ENCODE results near the gene NAPSA. TPM values are rescaled to one million over a fixed set of nuclear protein-coding genes. Genes with fewer than 3 reads are reported as not detected.

Gene NAPSA
- total and polyA plus RNA-seq, 9 of the 15 experiments (the other 6 are each of a cell fraction or from before 2014, with no cell fraction given) = 0.25 to 1.9 (median 0.69) TPM

DNA sequence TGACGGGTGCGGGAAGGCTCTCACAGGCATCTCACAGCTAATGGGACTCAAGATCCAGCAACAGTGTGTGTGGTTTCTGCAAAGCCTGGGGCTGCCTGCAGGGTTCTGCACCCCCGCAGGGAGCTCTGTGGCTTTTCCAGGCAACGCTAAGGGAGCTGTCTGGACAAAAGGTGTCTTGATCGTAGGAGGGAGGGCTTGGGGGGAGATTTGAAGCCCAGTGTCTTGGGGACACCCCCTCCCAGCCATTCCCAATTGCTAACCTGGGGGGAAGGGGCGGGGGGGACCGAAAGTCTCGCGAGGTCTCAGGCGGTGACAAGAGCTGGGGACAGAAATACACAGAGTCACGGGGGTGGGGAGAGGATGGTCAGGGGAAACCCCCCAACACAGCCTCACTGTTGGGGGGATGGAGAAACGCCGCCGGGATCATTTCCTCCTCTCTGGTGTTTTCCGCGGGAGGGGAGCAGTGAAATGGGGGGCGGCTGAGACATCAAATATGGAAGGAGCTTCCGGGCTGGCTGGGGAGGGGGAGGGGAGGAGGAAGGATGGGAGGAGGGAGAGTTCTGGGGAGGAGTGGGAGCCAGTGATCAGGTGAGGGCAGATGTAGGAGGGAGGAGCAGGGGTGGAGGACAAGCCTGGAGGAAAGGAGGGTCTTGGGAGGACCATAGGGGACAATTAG lies 49.5 kb downstream of the NAPSA start (continued):
- TF ChIP-seq, protein P1, sequence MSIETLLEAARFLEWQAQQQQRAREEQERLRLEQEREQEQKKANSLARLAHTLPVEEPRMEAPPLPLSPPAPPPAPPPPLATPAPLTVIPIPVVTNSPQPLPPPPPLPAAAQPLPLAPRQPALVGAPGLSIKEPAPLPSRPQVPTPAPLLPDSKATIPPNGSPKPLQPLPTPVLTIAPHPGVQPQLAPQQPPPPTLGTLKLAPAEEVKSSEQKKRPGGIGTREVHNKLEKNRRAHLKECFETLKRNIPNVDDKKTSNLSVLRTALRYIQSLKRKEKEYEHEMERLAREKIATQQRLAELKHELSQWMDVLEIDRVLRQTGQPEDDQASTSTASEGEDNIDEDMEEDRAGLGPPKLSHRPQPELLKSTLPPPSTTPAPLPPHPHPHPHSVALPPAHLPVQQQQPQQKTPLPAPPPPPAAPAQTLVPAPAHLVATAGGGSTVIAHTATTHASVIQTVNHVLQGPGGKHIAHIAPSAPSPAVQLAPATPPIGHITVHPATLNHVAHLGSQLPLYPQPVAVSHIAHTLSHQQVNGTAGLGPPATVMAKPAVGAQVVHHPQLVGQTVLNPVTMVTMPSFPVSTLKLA (conservative IDR thresholded peaks at IDR 0.05) = 0 out of 4 replicates have a peak, but pooled peaks of 1 of the 2 experiments have one; percentile 15
- no peak for TF ChIP-seq FOXA1 (IDR thresholded peaks at IDR 0.05; ENCODE audit: borderline replicate concordance)
- no peak for TF ChIP-seq HNRNPK (IDR thresholded peaks at IDR 0.05; ENCODE audit: low read depth, low read length, poor library complexity, severe bottlenecking)
- TF ChIP-seq SRF (CRISPR knock-in tag; IDR thresholded peaks at IDR 0.05) = peak; percentile 75 to 89
- no peak for TF ChIP-seq ZNF311 (CRISPR knock-in tag; IDR thresholded peaks at IDR 0.05)
- TF ChIP-seq, protein P2, sequence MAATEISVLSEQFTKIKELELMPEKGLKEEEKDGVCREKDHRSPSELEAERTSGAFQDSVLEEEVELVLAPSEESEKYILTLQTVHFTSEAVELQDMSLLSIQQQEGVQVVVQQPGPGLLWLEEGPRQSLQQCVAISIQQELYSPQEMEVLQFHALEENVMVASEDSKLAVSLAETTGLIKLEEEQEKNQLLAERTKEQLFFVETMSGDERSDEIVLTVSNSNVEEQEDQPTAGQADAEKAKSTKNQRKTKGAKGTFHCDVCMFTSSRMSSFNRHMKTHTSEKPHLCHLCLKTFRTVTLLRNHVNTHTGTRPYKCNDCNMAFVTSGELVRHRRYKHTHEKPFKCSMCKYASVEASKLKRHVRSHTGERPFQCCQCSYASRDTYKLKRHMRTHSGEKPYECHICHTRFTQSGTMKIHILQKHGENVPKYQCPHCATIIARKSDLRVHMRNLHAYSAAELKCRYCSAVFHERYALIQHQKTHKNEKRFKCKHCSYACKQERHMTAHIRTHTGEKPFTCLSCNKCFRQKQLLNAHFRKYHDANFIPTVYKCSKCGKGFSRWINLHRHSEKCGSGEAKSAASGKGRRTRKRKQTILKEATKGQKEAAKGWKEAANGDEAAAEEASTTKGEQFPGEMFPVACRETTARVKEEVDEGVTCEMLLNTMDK (IDR thresholded peaks at IDR 0.05; ENCODE audit: borderline replicate concordance, insufficient read depth, low read depth, low read length, poor library complexity, severe bottlenecking) = no peak
- TF ChIP-seq, protein P3, sequence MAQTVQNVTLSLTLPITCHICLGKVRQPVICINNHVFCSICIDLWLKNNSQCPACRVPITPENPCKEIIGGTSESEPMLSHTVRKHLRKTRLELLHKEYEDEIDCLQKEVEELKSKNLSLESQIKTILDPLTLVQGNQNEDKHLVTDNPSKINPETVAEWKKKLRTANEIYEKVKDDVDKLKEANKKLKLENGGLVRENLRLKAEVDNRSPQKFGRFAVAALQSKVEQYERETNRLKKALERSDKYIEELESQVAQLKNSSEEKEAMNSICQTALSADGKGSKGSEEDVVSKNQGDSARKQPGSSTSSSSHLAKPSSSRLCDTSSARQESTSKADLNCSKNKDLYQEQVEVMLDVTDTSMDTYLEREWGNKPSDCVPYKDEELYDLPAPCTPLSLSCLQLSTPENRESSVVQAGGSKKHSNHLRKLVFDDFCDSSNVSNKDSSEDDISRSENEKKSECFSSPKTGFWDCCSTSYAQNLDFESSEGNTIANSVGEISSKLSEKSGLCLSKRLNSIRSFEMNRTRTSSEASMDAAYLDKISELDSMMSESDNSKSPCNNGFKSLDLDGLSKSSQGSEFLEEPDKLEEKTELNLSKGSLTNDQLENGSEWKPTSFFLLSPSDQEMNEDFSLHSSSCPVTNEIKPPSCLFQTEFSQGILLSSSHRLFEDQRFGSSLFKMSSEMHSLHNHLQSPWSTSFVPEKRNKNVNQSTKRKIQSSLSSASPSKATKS (CRISPR knock-in tag; IDR thresholded peaks at IDR 0.05) = no peak
- TF ChIP-seq RBBP5 (IDR thresholded peaks at IDR 0.05; ENCODE audit: borderline replicate concordance, insufficient read depth, low read length, poor library complexity, severe bottlenecking) = no peak
- no peak for TF ChIP-seq ZNF24 (IDR thresholded peaks at IDR 0.05)
- TF ChIP-seq DIDO1 (tag; IDR thresholded peaks at IDR 0.05; ENCODE audit: low read depth) = no peak
- TF ChIP-seq ZNF785 (CRISPR knock-in tag; IDR thresholded peaks at IDR 0.05) = no peak
- TF ChIP-seq CBX8 (IDR thresholded peaks at IDR 0.05; ENCODE audit: borderline replicate concordance, extremely low read depth, low read depth, low read length, poor library complexity, severe bottlenecking) = no peak
- no peak for TF ChIP-seq CTBP1 (IDR thresholded peaks at IDR 0.05; ENCODE audit: borderline replicate concordance)
- TF ChIP-seq ZNF696 (CRISPR knock-in tag; conservative IDR thresholded peaks at IDR 0.05) = no peak
- no peak for TF ChIP-seq SREBF1 (IDR thresholded peaks at IDR 0.05; ENCODE audit: borderline replicate concordance, low read depth, low read length)
- no peak for TF ChIP-seq FIP1L1 (IDR thresholded peaks at IDR 0.05; ENCODE audit: low read depth, low read length, poor library complexity, severe bottlenecking)
- peak; percentile 59 for TF ChIP-seq ZFP36 (IDR thresholded peaks at IDR 0.05; ENCODE audit: low read depth, low read length, partially characterized antibody)
- no peak for TF ChIP-seq RBM17 (IDR thresholded peaks at IDR 0.05; ENCODE audit: borderline replicate concordance, low read depth, low read length)
- TF ChIP-seq YBX1 (IDR thresholded peaks at IDR 0.05) = no peak

Measured in K562 (cell line).